ENCODE measurements around the gene THAP4.

Gene THAP4

DNA sequence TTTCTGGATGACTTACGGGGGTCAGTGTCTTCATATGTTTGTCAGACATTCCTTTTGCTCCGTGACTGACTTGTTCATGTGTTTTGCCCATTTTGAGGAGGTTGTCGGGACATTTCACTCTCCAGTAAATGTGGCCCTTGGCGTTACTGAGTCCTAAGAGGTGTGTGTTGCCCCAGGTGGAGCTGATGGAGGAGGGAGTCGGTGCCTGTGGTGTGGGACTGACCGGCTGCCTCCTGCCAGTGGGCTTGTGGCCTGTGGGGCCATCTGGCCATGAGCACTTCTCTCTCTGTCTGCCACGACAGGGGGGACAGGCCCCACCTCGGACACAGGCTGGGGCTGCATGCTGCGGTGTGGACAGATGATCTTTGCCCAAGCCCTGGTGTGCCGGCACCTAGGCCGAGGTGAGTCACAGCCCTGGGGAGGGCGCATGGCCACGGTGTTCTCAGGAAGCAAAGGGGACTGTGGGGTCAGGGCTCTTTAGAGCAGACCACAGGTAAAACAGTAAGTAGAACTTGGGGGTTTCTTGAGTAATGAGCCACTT is 16.3 kb upstream of the THAP4 start:
- H3K4me1 ChIP-seq (ENCODE audit: insufficient read depth, insufficient read length): peaks cover 19% of the 10 kb centered on the region
- peaks cover 68% of the 10 kb centered on the region for H3K36me3 ChIP-seq (ENCODE audit: insufficient read depth, insufficient read length, low read length)

DNA sequence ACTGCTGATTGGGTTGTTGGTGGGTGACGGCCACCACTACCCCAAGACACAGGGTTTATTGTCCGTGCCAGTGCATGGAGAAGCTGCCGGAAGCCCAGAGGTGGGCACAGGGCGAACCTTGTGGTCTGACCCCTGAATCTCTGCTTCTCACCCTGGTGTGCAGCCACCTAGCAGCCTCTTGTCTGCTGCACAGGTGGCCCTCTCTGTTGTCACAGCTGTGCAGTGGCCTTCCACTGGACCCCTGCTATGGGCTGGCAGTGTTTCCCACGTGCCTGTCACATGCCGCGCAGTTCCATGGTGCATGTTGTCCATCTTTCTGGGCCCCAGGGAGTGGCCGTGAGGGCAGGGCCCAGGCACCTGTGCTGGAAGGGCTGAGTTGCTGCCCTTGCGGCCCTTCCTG is 15.8 kb upstream of the THAP4 start:
- peaks cover 64% of the 10 kb centered on the region for H3K36me3 ChIP-seq (ENCODE audit: insufficient read depth, insufficient read length, low read length)
- no peaks in the 10 kb centered on the region for H3K27me3 ChIP-seq (ENCODE audit: insufficient read depth, insufficient read length)
- DNase-seq (ENCODE audit: low read depth, low spot score): no peak
- H3K4me1 ChIP-seq (ENCODE audit: insufficient read depth, insufficient read length): peaks cover 15% of the 10 kb centered on the region
- peaks cover 5% of the 10 kb centered on the region; the same call in 1 of the 2 replicates for H3K9me3 ChIP-seq (ENCODE audit: insufficient read depth, low read length)
- no peak for TF ChIP-seq SUZ12 (IDR thresholded peaks at IDR 0.05; ENCODE audit: extremely low read depth, insufficient read depth, insufficient read length)
- no peak for TF ChIP-seq ZNF274 (IDR thresholded peaks at IDR 0.05; ENCODE audit: low read depth, low read length)
- no peak for TF ChIP-seq YY1 (IDR thresholded peaks at IDR 0.05; ENCODE audit: insufficient read depth, insufficient read length)
- no peak overlapping the region for H3K9ac ChIP-seq (ENCODE audit: insufficient read length, low read depth)
- H3K4me3 ChIP-seq (ENCODE audit: insufficient read length, low read depth): no peak overlapping the region

More for the DNA sequence above, 16.3 kb upstream of the THAP4 start:
- Histone ChIP-seq H3K4me3 (ENCODE audit: insufficient read length, low read depth) (no peak overlapping the region), H3K27me3 (ENCODE audit: insufficient read depth, insufficient read length) (no peaks in the 10 kb centered on the region), H3K9me3 (ENCODE audit: insufficient read depth, low read length) (peaks cover 5% of the 10 kb centered on the region; the same call in 1 of the 2 replicates), H3K9ac (ENCODE audit: insufficient read length, low read depth) (no peak overlapping the region)
- DNase-seq (ENCODE audit: low read depth, low spot score): no peak
- TF ChIP-seq YY1 (IDR thresholded peaks at IDR 0.05; ENCODE audit: insufficient read depth, insufficient read length): no peak
- no peak for TF ChIP-seq SUZ12 (IDR thresholded peaks at IDR 0.05; ENCODE audit: extremely low read depth, insufficient read depth, insufficient read length)
- TF ChIP-seq ZNF274 (IDR thresholded peaks at IDR 0.05; ENCODE audit: low read depth, low read length): no peak

DNA sequence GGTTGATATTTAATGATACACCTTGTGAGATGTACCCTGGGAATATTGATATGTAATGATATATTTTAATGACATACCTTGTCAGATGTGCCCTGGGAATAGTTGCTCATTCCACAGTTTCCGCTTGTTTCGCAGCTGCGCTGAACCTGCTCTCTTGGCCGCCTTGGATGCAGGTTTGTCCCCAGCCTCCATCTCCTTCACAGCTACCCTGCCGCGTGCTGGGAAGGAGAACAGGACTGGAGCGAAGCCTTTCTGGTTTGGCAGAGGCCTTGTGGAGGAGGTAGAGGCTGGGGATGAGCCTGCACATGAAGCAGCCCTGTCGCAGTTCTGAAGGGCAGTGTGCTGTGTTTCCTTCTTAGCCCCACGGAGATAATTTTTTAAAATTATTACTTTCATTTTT is 15.2 kb upstream of the THAP4 start:
- no peak for DNase-seq (ENCODE audit: low read depth, low spot score)
- TF ChIP-seq SUZ12 (IDR thresholded peaks at IDR 0.05; ENCODE audit: extremely low read depth, insufficient read depth, insufficient read length) (no peak), ZNF274 (IDR thresholded peaks at IDR 0.05; ENCODE audit: low read depth, low read length) (no peak), YY1 (IDR thresholded peaks at IDR 0.05; ENCODE audit: insufficient read depth, insufficient read length) (no peak)
- H3K27me3 ChIP-seq (ENCODE audit: insufficient read depth, insufficient read length): no peaks in the 10 kb centered on the region
- no peak overlapping the region for H3K9ac ChIP-seq (ENCODE audit: insufficient read length, low read depth)
- no peak overlapping the region for H3K4me3 ChIP-seq (ENCODE audit: insufficient read length, low read depth)
- H3K4me1 ChIP-seq (ENCODE audit: insufficient read depth, insufficient read length): peaks cover 14% of the 10 kb centered on the region
- H3K36me3 ChIP-seq (ENCODE audit: insufficient read depth, insufficient read length, low read length): peaks cover 61% of the 10 kb centered on the region
- H3K9me3 ChIP-seq (ENCODE audit: insufficient read depth, low read length): peaks cover 5% of the 10 kb centered on the region; the same call in 1 of the 2 replicates

DNA sequence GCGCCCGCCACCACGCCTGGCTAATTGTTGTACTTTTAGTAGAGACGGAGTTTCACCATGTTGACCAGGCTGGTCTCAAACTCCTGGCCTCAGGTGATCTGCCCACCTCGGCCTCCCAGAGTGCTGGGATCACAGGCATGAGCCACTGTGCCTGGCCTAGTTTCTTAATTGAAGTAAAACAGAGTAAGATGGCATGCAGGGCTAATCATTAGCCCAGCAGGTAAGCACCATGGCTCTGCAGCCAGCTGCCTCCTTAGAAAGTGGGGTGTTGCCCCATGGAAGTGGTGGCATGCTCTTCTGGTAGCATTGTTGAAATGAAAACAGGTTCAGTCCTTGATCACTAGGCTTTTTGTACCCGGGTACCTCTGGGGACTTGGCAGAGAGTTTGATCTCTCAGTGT is 13.0 kb upstream of the THAP4 start:
- Histone ChIP-seq H3K9me3 (ENCODE audit: insufficient read depth, low read length) (peaks cover 5% of the 10 kb centered on the region; the same call in 1 of the 2 replicates), H3K36me3 (ENCODE audit: insufficient read depth, insufficient read length, low read length) (peaks cover 51% of the 10 kb centered on the region), H3K9ac (ENCODE audit: insufficient read length, low read depth) (no peak overlapping the region), H3K4me3 (ENCODE audit: insufficient read length, low read depth) (no peak overlapping the region), H3K4me1 (ENCODE audit: insufficient read depth, insufficient read length) (peaks cover 11% of the 10 kb centered on the region), H3K27me3 (ENCODE audit: insufficient read depth, insufficient read length) (no peaks in the 10 kb centered on the region)
- DNase-seq (ENCODE audit: low read depth, low spot score): no peak
- TF ChIP-seq ZNF274 (IDR thresholded peaks at IDR 0.05; ENCODE audit: low read depth, low read length) (no peak), SUZ12 (IDR thresholded peaks at IDR 0.05; ENCODE audit: extremely low read depth, insufficient read depth, insufficient read length) (no peak), YY1 (IDR thresholded peaks at IDR 0.05; ENCODE audit: insufficient read depth, insufficient read length) (no peak)

DNA sequence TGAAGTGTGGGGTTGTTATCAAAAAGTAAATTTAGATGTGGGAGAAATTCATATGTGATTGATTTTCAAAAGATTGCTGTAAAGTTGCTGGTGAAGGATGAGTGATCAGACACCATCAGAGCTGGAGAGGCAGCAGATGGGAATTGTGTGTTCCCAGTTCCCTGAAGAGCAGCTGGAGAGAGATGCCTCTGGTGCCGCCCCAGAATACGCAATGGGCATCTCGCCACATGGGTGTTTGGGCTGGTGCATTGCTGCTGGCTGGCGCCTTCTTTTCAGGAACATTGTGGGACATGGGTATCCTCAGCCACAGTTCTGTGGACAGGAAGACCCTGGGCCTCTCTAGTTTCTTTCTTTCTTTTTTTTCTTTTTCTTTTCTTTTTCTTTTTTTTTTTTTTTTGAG is 12.4 kb upstream of the THAP4 start:
- Histone ChIP-seq H3K27me3 (ENCODE audit: insufficient read depth, insufficient read length) (no peaks in the 10 kb centered on the region), H3K4me1 (ENCODE audit: insufficient read depth, insufficient read length) (peaks cover 11% of the 10 kb centered on the region), H3K36me3 (ENCODE audit: insufficient read depth, insufficient read length, low read length) (peaks cover 48% of the 10 kb centered on the region), H3K9ac (ENCODE audit: insufficient read length, low read depth) (no peak overlapping the region), H3K9me3 (ENCODE audit: insufficient read depth, low read length) (peaks cover 5% of the 10 kb centered on the region; the same call in 1 of the 2 replicates), H3K4me3 (ENCODE audit: insufficient read length, low read depth) (no peak overlapping the region)
- no peak for TF ChIP-seq YY1 (IDR thresholded peaks at IDR 0.05; ENCODE audit: insufficient read depth, insufficient read length)
- no peak for TF ChIP-seq SUZ12 (IDR thresholded peaks at IDR 0.05; ENCODE audit: extremely low read depth, insufficient read depth, insufficient read length)
- TF ChIP-seq ZNF274 (IDR thresholded peaks at IDR 0.05; ENCODE audit: low read depth, low read length): no peak
- DNase-seq (ENCODE audit: low read depth, low spot score): no peak

DNA sequence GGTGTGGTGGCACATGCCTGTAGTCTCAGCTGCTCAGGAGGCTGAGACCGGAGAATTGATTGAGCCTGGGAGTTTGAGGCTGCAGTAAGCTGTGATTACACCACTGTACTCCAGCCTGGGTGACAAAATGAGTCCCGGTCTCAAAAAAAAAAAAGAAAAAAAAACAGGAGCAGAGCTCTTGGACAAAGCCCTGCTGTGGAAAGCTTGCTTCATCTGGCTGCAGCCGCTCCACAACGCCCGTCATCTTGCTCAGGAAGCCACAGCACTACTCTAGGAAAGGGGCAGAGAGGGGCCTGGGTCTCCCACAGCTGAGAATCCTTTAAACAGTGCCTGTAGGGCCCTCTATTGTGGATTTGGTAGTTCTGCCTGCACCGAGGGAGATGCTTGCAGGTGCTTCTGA is 11.5 kb upstream of the THAP4 start:
- H3K4me1 ChIP-seq (ENCODE audit: insufficient read depth, insufficient read length): peaks cover 11% of the 10 kb centered on the region
- peaks cover 50% of the 10 kb centered on the region for H3K36me3 ChIP-seq (ENCODE audit: insufficient read depth, insufficient read length, low read length)
- no peak for DNase-seq (ENCODE audit: low read depth, low spot score)
- peaks cover 5% of the 10 kb centered on the region; the same call in 1 of the 2 replicates for H3K9me3 ChIP-seq (ENCODE audit: insufficient read depth, low read length)
- H3K9ac ChIP-seq (ENCODE audit: insufficient read length, low read depth): no peak overlapping the region
- no peak overlapping the region for H3K4me3 ChIP-seq (ENCODE audit: insufficient read length, low read depth)
- no peak for TF ChIP-seq SUZ12 (IDR thresholded peaks at IDR 0.05; ENCODE audit: extremely low read depth, insufficient read depth, insufficient read length)
- TF ChIP-seq ZNF274 (IDR thresholded peaks at IDR 0.05; ENCODE audit: low read depth, low read length): no peak
- TF ChIP-seq YY1 (IDR thresholded peaks at IDR 0.05; ENCODE audit: insufficient read depth, insufficient read length): no peak
- no peaks in the 10 kb centered on the region for H3K27me3 ChIP-seq (ENCODE audit: insufficient read depth, insufficient read length)

DNA sequence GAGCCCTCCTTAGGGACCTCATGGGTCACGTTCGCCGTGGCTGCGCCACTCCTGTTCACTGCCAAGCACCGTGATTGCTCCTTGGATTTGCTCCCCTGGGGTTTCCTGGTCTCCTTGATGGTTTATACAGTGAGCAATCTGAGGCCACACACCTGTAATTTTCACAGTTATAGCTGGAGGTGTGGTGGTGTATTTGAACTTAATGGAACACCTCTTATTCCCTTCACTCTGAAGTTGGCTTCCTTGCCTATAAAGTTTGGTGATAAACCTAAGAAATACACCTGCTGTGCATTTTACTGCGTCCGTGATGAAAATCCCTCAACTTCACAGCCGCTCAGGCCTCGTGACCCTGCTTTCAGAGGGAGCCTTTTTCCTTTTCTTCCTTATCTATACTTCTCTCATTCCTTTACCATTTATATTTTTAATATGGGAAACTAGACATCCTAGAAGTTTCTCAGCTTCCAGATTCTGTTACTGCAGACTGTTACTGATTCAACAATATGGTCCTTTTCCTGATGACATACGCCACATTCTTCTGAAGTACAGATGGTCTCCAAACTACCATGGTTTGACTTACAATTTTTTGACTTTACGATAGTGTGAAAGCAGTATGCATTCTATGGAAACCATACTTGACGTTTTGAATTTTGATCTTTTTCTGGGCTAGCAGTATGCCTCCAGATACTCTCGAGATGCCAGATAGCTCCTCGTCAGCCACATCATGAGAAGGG is 9.1 kb upstream of the THAP4 start:
- Histone ChIP-seq H3K9ac (ENCODE audit: insufficient read length, low read depth) (no peak overlapping the region), H3K9me3 (ENCODE audit: insufficient read depth, low read length) (no peaks in the 10 kb centered on the region), H3K27me3 (ENCODE audit: insufficient read depth, insufficient read length) (no peaks in the 10 kb centered on the region), H3K4me3 (ENCODE audit: insufficient read length, low read depth) (no peak overlapping the region), H3K4me1 (ENCODE audit: insufficient read depth, insufficient read length) (peaks cover 16% of the 10 kb centered on the region), H3K36me3 (ENCODE audit: insufficient read depth, insufficient read length, low read length) (peaks cover 31% of the 10 kb centered on the region)
- DNase-seq (ENCODE audit: low read depth, low spot score): no peak
- TF ChIP-seq SUZ12 (IDR thresholded peaks at IDR 0.05; ENCODE audit: extremely low read depth, insufficient read depth, insufficient read length) (no peak), YY1 (IDR thresholded peaks at IDR 0.05; ENCODE audit: insufficient read depth, insufficient read length) (no peak), ZNF274 (IDR thresholded peaks at IDR 0.05; ENCODE audit: low read depth, low read length) (no peak)

Data from NT2/D1 (cell line).